Activated naive CD8-positive, alpha-beta T cell treated with anti-CD3 and anti-CD28 coated beads, Interleukin-2, amount 50 U/mL, for 16 hours (primary cell): ENCODE measurements around the gene CUL7.
"Not testable (repeated sequence)": the region's sequence is repeated elsewhere in the genome, so short reads cannot be mapped to it uniquely, and the experiment has no call there.

Experiments used
- DNase-seq: peaks from one replicate; pipeline ENCODE4 v3.0.0-alpha.2; 2020; ENCODE audit warnings: low read depth, low spot score

Gene CUL7

GRCh38 chr6:43045371-43045930 is 8.2 kb downstream of the CUL7 start:
- DNase-seq = no peak

GRCh38 chr6:43043310-43043709 is 10.3 kb downstream of the CUL7 start:
- no peak for DNase-seq

GRCh38 chr6:43041475-43041874 is 12.2 kb downstream of the CUL7 start:
- DNase-seq = not testable (repeated sequence)

- DNase-seq = no peak
These were observed 13.0 kb downstream of the CUL7 start for GRCh38 chr6:43040542-43041257.

GRCh38 chr6:43038727-43039126 is 14.9 kb downstream of the CUL7 start:
- no peak for DNase-seq

GRCh38 chr6:43037706-43038105 is 15.9 kb downstream of the CUL7 start:
- DNase-seq = no peak

- DNase-seq = no peak
These were observed 16.5 kb downstream of the CUL7 start for GRCh38 chr6:43037197-43037596.

- no peak for DNase-seq
These were observed 16.9 kb downstream of the CUL7 start for GRCh38 chr6:43036712-43037111.

GRCh38 chr6:43035495-43036194 is 18.0 kb downstream of the CUL7 start:
- no peak for DNase-seq

GRCh38 chr6:43034190-43034525 is 19.5 kb downstream of the CUL7 start:
- no peak for DNase-seq

- DNase-seq = no peak
These were observed 20.0 kb downstream of the CUL7 start for GRCh38 chr6:43033496-43034189.

- DNase-seq = no peak
These were observed 21.3 kb downstream of the CUL7 start for GRCh38 chr6:43032326-43032725.

- no peak for DNase-seq
These were observed 24.5 kb downstream of the CUL7 start for GRCh38 chr6:43029120-43029519.

- no peak for DNase-seq
These were observed 27.3 kb downstream of the CUL7 start for GRCh38 chr6:43026365-43026764.

GRCh38 chr6:43024436-43024835 is 29.2 kb downstream of the CUL7 start:
- DNase-seq = no peak

GRCh38 chr6:43021270-43022047 is 32.2 kb downstream of the CUL7 start, which contains the start of gene RRP36:
Gene RRP36 (plus strand): TSS chr6:43021623. CDS start chr6:43021655, 32 bp downstream.
- DNase-seq = peak; percentile 47

GRCh38 chr6:43020847-43021246 is 32.8 kb downstream of the CUL7 start:
- DNase-seq = no peak

- DNase-seq = no peak
These were observed 33.5 kb downstream of the CUL7 start for GRCh38 chr6:43020052-43020705.

- no peak for DNase-seq
These were observed 34.5 kb downstream of the CUL7 start for GRCh38 chr6:43019152-43019551.

GRCh38 chr6:43016943-43017334 is 36.7 kb downstream of the CUL7 start:
- no peak for DNase-seq
